K562 (cell line): ENCODE data around the gene PAEP. TPM values are rescaled to one million over a fixed set of nuclear protein-coding genes. Genes with fewer than 3 reads are reported as not detected.

Experiments
- ATAC-seq: fragments of 200-7000 bp; cut with Tn5 transposase; 3 replicates; pipeline ENCODE4 v1.9.1; 2020; ENCODE audit warnings: moderate library complexity
- BruUV-seq: library from RNA; stranded (reverse); fragments of 400-500 nt; replicated peaks from 2 replicates; lab custom pipeline; 2021; lab: Mats Ljungman, UMichigan
- CTCF ChIA-PET: fragments of 300-600 bp; formaldehyde crosslinking; extraction: SDS; loops from one replicate; lab custom pipeline; 2021; ENCODE audit warnings: low intra/inter-chr PET ratio; lab: Yijun Ruan, JAX
- POLR2A ChIA-PET: fragments of 300-600, 350-650 bp; sonication (Branson Sonifier 250); formaldehyde crosslinking; extraction: SDS; loops from one replicate; lab custom pipeline; 2021; ENCODE audit warnings: antibody characterized with exemption, inconsistent platforms; lab: Yijun Ruan, JAX
- DNase-seq, 4 experiments: peaks; one replicate each; pipeline versions ENCODE4 v3.0.0 to v3.0.0-alpha.2; 2011 to 2018; ENCODE audit warnings: low spot score in 3 of 4, mixed read lengths in 3 of 4; ENCODE audit errors: extremely low read depth in 1 of 4
- FAIRE-seq: peaks from 2 replicates; lab custom pipeline; 2011; peaks lifted over from hg19 to GRCh38; lab: Jason Lieb, UNC
- H2AFZ ChIP-seq: 2 replicates; pipeline ENCODE4 v1.6.0; 2011; ENCODE audit warnings: low read depth, low read length, control low read depth, inconsistent platforms
- H3K27ac ChIP-seq: fragments of 200-600 bp; 3 replicates; pipeline ENCODE4 v1.8.0; 2011; ENCODE audit warnings: low read depth, mild to moderate bottlenecking, control low read depth, inconsistent platforms, low read length, moderate library complexity, mixed read lengths; ENCODE audit errors: extremely low read depth
- H3K27me3 ChIP-seq, 2 experiments: fragments of 300-600 bp in 1 of 2; 2 replicates in 1 of 2; 3 replicates in 1 of 2; pipeline versions ENCODE4 v1.6.0 to v1.8.0; 2011; ENCODE audit warnings: inconsistent platforms in 2 of 2, low read length in 2 of 2, mild to moderate bottlenecking in 1 of 2, mixed read lengths in 1 of 2, moderate library complexity in 1 of 2; ENCODE audit not compliant: control insufficient read depth in 2 of 2, insufficient read depth in 2 of 2
- H3K36me3 ChIP-seq: fragments of 300-600 bp; 3 replicates; pipeline ENCODE4 v1.8.0; 2011; ENCODE audit warnings: mild to moderate bottlenecking, low read length, inconsistent platforms; ENCODE audit not compliant: control insufficient read depth, insufficient read depth
- H3K4me1 ChIP-seq, 2 experiments: fragments of 200-600 bp in 1 of 2; replicated peaks in 1 of 2; 2 replicates in 1 of 2; 3 replicates in 1 of 2; pipeline versions ENCODE4 v1.5.1 to v1.8.0; 2011; ENCODE audit warnings: inconsistent platforms in 2 of 2, low read length in 2 of 2, mild to moderate bottlenecking in 1 of 2, mixed read lengths in 1 of 2, moderate library complexity in 1 of 2; ENCODE audit not compliant: control insufficient read depth in 2 of 2, insufficient read depth in 2 of 2
- H3K4me2 ChIP-seq: 2 replicates; pipeline ENCODE4 v1.6.1; 2011; ENCODE audit warnings: low read length, control low read depth, inconsistent platforms, mixed read lengths; ENCODE audit not compliant: insufficient read depth
- H3K4me3 ChIP-seq: fragments of 200-600 bp; sonication (generic), shearing (Covaris generic); 2 replicates; pipeline ENCODE4 v1.5.1; 2016; ENCODE audit warnings: control low read depth, inconsistent platforms
- H3K79me2 ChIP-seq: fragments of 200-600 bp; 3 replicates; pipeline ENCODE4 v1.8.0; 2011; ENCODE audit warnings: low read length, inconsistent platforms; ENCODE audit not compliant: control insufficient read depth, insufficient read depth
- H3K9ac ChIP-seq, 2 experiments: 2 replicates each; pipeline versions ENCODE4 v1.6.0 to v1.6.1; 2011; ENCODE audit warnings: low read depth in 2 of 2, low read length in 2 of 2, control low read depth in 1 of 2, inconsistent platforms in 1 of 2, mild to moderate bottlenecking in 1 of 2, mixed read lengths in 1 of 2; ENCODE audit not compliant: insufficient read depth in 1 of 2
- H3K9me1 ChIP-seq: one replicate; pipeline ENCODE4 v1.6.0; 2011; ENCODE audit warnings: inconsistent platforms, mild to moderate bottlenecking, low read length, moderate library complexity; ENCODE audit not compliant: control insufficient read depth, insufficient read depth
- H3K9me3 ChIP-seq: replicated peaks from 2 replicates; pipeline ENCODE4 v1.5.1; 2011; ENCODE audit warnings: low read depth, low read length, inconsistent platforms; ENCODE audit not compliant: control insufficient read depth, insufficient read depth
- H4K20me1 ChIP-seq: replicated peaks from 2 replicates; pipeline ENCODE4 v1.6.1; 2011; ENCODE audit warnings: low read length, inconsistent platforms, mixed read lengths; ENCODE audit not compliant: control insufficient read depth, insufficient read depth
- DPF2 ChIP-seq: fragments of 450-650 bp; IDR thresholded peaks from 2 replicates; pipeline ENCODE4 v1.6.1; 2016
- MGA ChIP-seq: fragments of 450-650 bp; IDR thresholded peaks from 2 replicates; pipeline ENCODE4 v1.6.1; 2016; ENCODE audit warnings: mild to moderate bottlenecking, moderate library complexity
- NCOR1 ChIP-seq: fragments of 450-650 bp; IDR thresholded peaks from 2 replicates; pipeline ENCODE4 v1.6.1; 2016; ENCODE audit warnings: mild to moderate bottlenecking, moderate library complexity
- SIX5 ChIP-seq, 2 experiments: IDR thresholded peaks; 2 replicates each; pipeline ENCODE4 v1.6.1; 2011; ENCODE audit warnings: low read length in 2 of 2, borderline replicate concordance in 1 of 2, low read depth in 1 of 2, mild to moderate bottlenecking in 1 of 2, moderate library complexity in 1 of 2; ENCODE audit not compliant: insufficient read depth in 1 of 2
- SREBF1 ChIP-seq: fragments of 150-350 bp; IDR thresholded peaks from 2 replicates; pipeline ENCODE4 v1.6.1; 2014; ENCODE audit warnings: antibody characterized with exemption, low read depth, low read length, borderline replicate concordance
- TCF7 ChIP-seq: sonication (generic); IDR thresholded peaks from 2 replicates; pipeline ENCODE4 v1.6.1; 2016; ENCODE audit warnings: antibody characterized with exemption, borderline replicate concordance
- ZNF518B ChIP-seq: fragments of 250-450 bp; sonication (Bioruptor Pico); IDR thresholded peaks from 2 replicates; pipeline ENCODE4 v1.5.0; 2021; ENCODE audit warnings: mild to moderate bottlenecking, moderate library complexity
- WGBS: fragments of 100-300 bp; shearing (Covaris generic); methylation state at CpG from one replicate; pipeline ENCODE4 v1.1.6; 2016; ENCODE audit warnings: low coverage, mixed read lengths; ENCODE audit not compliant: insufficient coverage; ENCODE audit errors: missing lambda C conversion rate; 5-methylcytosine and 5-hydroxymethylcytosine counted together
- in situ Hi-C: fragments of 300-500 bp; cut with MboI; formaldehyde crosslinking; loops from 4 replicates; pipeline ENCODE4 v1.15.0; 2018; ENCODE audit warnings: inconsistent platforms, mixed read lengths
- intact Hi-C: fragments of 100-400 bp; cut with micrococcal nuclease; formaldehyde crosslinking; loops from 2 replicates; pipeline ENCODE4 v1.14.2; 2022
- polyA plus RNA-seq, 8 experiments: library from polyadenylated mRNA; depleted of rRNA in 4 of 8; stranded (reverse) in 5 of 8; unstranded in 3 of 8; fragments of >200 nt; fragmentation: Nextera tagmentation in 2 of 8; fragmentation: Illumina TruSeq in 1 of 8; extraction: Ambion mirVana in 2 of 8; extraction: Trizol in 1 of 8; gene quantifications; 2 replicates each; pipeline versions ENCODE4 v1.2.1 to v1.2.3, GENCODE V29; 2011 to 2014; ENCODE audit warnings: inconsistent platforms in 1 of 8, missing spikeins in 1 of 8
- total RNA-seq, 7 experiments: library from RNA; depleted of rRNA in 6 of 7; stranded (reverse); fragments of >200 nt in 6 of 7; fragmentation: Illumina TruSeq in 2 of 7; extraction: Trizol in 2 of 7; gene quantifications; 2 replicates each; pipeline versions ENCODE4 v1.2.1 to v1.2.3, GENCODE V29; 2011 to 2021; ENCODE audit warnings: low replicate concordance in 1 of 7

PAEP gene
- total and polyA plus RNA-seq, 9 of the 15 experiments (the other 6 are each of a cell fraction or from before 2014, with no cell fraction given): 0.22 to 4.5 (median 0.58) TPM

GRCh38 chr9:135590486-135591079, 29.0 kb downstream of the PAEP start:
- 0 out of 2 replicates have a peak, but pooled peaks cover 5% of the 10 kb centered on the region for H4K20me1 ChIP-seq
- H3K4me3 ChIP-seq: no peak overlapping the region
- no peaks in the 10 kb centered on the region for H3K79me2 ChIP-seq
- H3K27me3 ChIP-seq: peaks cover 7 to 45% of the 10 kb centered on the region in 2 experiments; a peak in 3 of 5 replicates
- no peak overlapping the region for H2AFZ ChIP-seq
- BruUV-seq: no TSS peak
- no peak overlapping the region for H3K4me2 ChIP-seq
- no peaks in the 10 kb centered on the region for H3K9me1 ChIP-seq
- H3K27ac ChIP-seq: no peak overlapping the region
- H3K9me3 ChIP-seq: no peaks in the 10 kb centered on the region
- no peak for FAIRE-seq
- no peak overlapping the region for H3K9ac ChIP-seq
- ChIA-PET CTCF (no interaction called here), POLR2A (interaction anchor here (0.6 to 1.7 kb wide), 2 partner anchors 8 to 13 kb away, joined by 3 to 4 read pairs; no protein-coding TSS in a partner anchor)
- no peak for DNase-seq
- intact Hi-C loops (no loop called here), in situ Hi-C loops (no loop called here)
- WGBS: 14% methylated on average over 23 of the region's 25 CpGs
- no peaks in the 10 kb centered on the region for H3K36me3 ChIP-seq
- no peak for ATAC-seq
- peaks cover 10 to 38% of the 10 kb centered on the region in 2 experiments; a peak in 2 of 5 replicates for H3K4me1 ChIP-seq
- TF ChIP-seq DPF2 (no peak), SREBF1 (no peak), NCOR1 (no peak), TCF7 (no peak), ZNF518B (CRISPR knock-in tag) (no peak), MGA (no peak), SIX5 (IDR thresholded peaks at IDR 0.05; ENCODE audit: borderline replicate concordance in 1 of 2, insufficient read depth in 1 of 2, low read depth in 1 of 2, low read length in 2 of 2) (no peak)
